KG1 (cell line): Measurements from ENCODE around the gene KRTAP8-1.
A peak's percentile ranks its signal among the peaks of the same experiment; 100 is the strongest.

Experiments
- DNase-seq: peaks from one replicate; lab custom pipeline; 2025; lab: John Stamatoyannopoulos, UW

KRTAP8-1 gene

GRCh38 chr21:30813174-30813573 is at the start of gene KRTAP8-1:
TSS of gene KRTAP8-1 (minus strand) at chr21:30813274. CDS start at chr21:30813220, 54 bp downstream.
- no peak for DNase-seq

GRCh38 chr21:30847627-30848500 is 34.8 kb upstream of the KRTAP8-1 start:
- DNase-seq, result no peak

GRCh38 chr21:30842990-30843389 is 29.9 kb upstream of the KRTAP8-1 start:
- no peak for DNase-seq

- DNase-seq, result no peak
Observed at GRCh38 chr21:30839304-30839703, 26.2 kb upstream of the KRTAP8-1 start.

- no peak for DNase-seq
Observed at GRCh38 chr21:30838536-30838935, 25.5 kb upstream of the KRTAP8-1 start.

GRCh38 chr21:30831194-30831765 is 18.2 kb upstream of the KRTAP8-1 start:
- peak; percentile 14 for DNase-seq

GRCh38 chr21:30829659-30830058 is 16.6 kb upstream of the KRTAP8-1 start, which contains the start of gene KRTAP7-1:
TSS of gene KRTAP7-1 (minus strand) at chr21:30829759. CDS start at chr21:30829698, 61 bp downstream.
- no peak for DNase-seq

- DNase-seq, result no peak
Observed at GRCh38 chr21:30818837-30819610, 6.0 kb upstream of the KRTAP8-1 start.

- no peak for DNase-seq
Observed at GRCh38 chr21:30800605-30801004, 12.5 kb downstream of the KRTAP8-1 start.

GRCh38 chr21:30793581-30794314 is 19.3 kb downstream of the KRTAP8-1 start:
- DNase-seq, result no peak

GRCh38 chr21:30779249-30779648 is 33.8 kb downstream of the KRTAP8-1 start:
- no peak for DNase-seq

- no peak for DNase-seq
Observed at GRCh38 chr21:30769724-30770431, 43.2 kb downstream of the KRTAP8-1 start.
